HG03045 (cell line): ENCODE data around the gene VASN.
"Not testable (repeated sequence)": the region's sequence is repeated elsewhere in the genome, so short reads cannot be mapped to it uniquely, and the experiment has no call there.

ENCODE experiments used
- ATAC-seq: cut with Tn5 transposase; IDR thresholded peaks from one replicate; pipeline ENCODE4 v1.9.1; 2021; ENCODE audit warnings: mild to moderate bottlenecking, moderate library complexity; ENCODE audit not compliant: unreplicated experiment

VASN gene

GRCh38 chr16:4383591-4384444 is 12.2 kb downstream of the VASN start:
- no peak for ATAC-seq

GRCh38 chr16:4384509-4384942 is 12.9 kb downstream of the VASN start:
- ATAC-seq = no peak

- ATAC-seq = no peak
These were observed 13.6 kb downstream of the VASN start for GRCh38 chr16:4385066-4385788.

GRCh38 chr16:4385789-4386450 is 14.3 kb downstream of the VASN start:
- no peak for ATAC-seq

- no peak for ATAC-seq
These were observed 14.8 kb downstream of the VASN start for GRCh38 chr16:4386451-4386805.

- ATAC-seq = no peak
These were observed 15.4 kb downstream of the VASN start for GRCh38 chr16:4386951-4387565.

- no peak for ATAC-seq
These were observed 16.1 kb downstream of the VASN start for GRCh38 chr16:4387781-4388180.

- no peak for ATAC-seq
These were observed 16.8 kb downstream of the VASN start for GRCh38 chr16:4388271-4389021.

GRCh38 chr16:4389051-4389955 is 17.7 kb downstream of the VASN start:
- no peak for ATAC-seq

GRCh38 chr16:4390266-4391260 is 18.9 kb downstream of the VASN start:
- ATAC-seq = no peak

GRCh38 chr16:4391631-4392381 is 20.2 kb downstream of the VASN start:
- no peak for ATAC-seq

GRCh38 chr16:4392382-4393239 is 21.0 kb downstream of the VASN start:
- ATAC-seq = no peak

GRCh38 chr16:4393240-4393600 is 21.6 kb downstream of the VASN start:
- ATAC-seq = no peak

- not testable (repeated sequence) for ATAC-seq
These were observed 22.2 kb downstream of the VASN start for GRCh38 chr16:4393850-4394249.

GRCh38 chr16:4395055-4395726 is 23.5 kb downstream of the VASN start:
- no peak for ATAC-seq
